ENCODE measurements around the gene NSUN3. TPM values are rescaled to one million over a fixed set of nuclear protein-coding genes. Genes with fewer than 3 reads are reported as not detected.
"Not testable (repeated sequence)": the region's sequence is repeated elsewhere in the genome, so short reads cannot be mapped to it uniquely, and the experiment has no call there.

Gene NSUN3
- total RNA-seq, 2 experiments from 2014 or later, result 14.1 TPM

DNA sequence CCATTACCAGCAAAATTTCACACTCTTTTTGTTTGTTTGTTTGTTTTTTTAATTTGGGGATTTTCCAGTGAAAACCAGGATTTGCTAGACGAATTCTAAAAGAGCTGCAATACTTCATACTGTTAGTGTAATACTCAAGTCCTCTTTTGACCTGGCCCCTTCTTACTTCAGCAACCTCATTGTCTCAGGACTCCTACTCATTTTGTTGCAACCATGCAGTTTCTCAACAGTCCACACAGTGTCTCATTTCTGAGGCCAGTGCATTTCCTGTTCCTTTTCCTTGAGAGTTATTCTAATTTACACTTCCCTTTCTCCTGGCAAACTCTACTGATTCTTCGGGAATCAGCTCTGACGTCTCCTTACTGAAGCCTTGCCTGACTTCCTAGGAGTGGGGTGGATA lies 35.6 kb downstream of the NSUN3 start:
- no peak for ATAC-seq
- peaks cover 2% of the 10 kb centered on the region for H3K4me1 Mint-ChIP-seq (ENCODE audit: low read depth)
- no peak overlapping the region for H3K4me3 Mint-ChIP-seq
- DNase-seq, result no peak
- no peaks in the 10 kb centered on the region for H3K27me3 Mint-ChIP-seq (ENCODE audit: low read depth)
- H3K9me3 Mint-ChIP-seq (ENCODE audit: insufficient read depth), result no peaks in the 10 kb centered on the region
- no peak overlapping the region for H3K27ac Mint-ChIP-seq
- ChIA-PET CTCF (interaction anchor here (2.9 kb wide), 1 partner anchor 36 kb away, joined by 7 read pairs; the partner anchor contains the start of genes DHFR2 and NSUN3), POLR2A (no interaction called here)
- peaks cover 33% of the 10 kb centered on the region for H3K36me3 Mint-ChIP-seq (ENCODE audit: low read depth)

DNA sequence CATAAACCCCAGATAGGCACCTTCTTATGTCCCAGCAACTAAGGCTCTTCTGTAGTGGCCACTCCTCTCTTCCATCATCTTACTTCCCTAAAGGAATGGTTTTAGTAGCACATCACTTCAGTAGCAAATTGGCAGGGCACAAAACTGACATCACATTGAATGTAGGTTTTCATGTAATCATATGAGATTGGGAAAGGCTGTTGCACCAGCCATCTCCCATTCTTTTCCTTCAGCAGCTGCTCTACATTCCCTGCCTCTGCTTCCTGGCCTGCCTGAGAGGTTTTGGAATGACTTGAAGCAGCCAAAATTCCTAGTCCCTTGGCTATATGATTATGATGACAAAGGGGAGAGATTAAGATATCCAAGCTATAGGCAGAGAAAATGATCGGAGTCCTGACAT lies 36.5 kb downstream of the NSUN3 start:
- CTCF ChIA-PET, result interaction anchor here (2.9 kb wide), 1 partner anchor 36 kb away, joined by 7 read pairs; the partner anchor contains the start of genes DHFR2 and NSUN3
- POLR2A ChIA-PET, result no interaction called here
- DNase-seq (no peak), ATAC-seq (no peak)
- no peak overlapping the region for H3K27ac Mint-ChIP-seq
- no peaks in the 10 kb centered on the region for H3K9me3 Mint-ChIP-seq (ENCODE audit: insufficient read depth)
- H3K4me3 Mint-ChIP-seq, result no peak overlapping the region
- H3K36me3 Mint-ChIP-seq (ENCODE audit: low read depth), result peaks cover 30% of the 10 kb centered on the region
- H3K4me1 Mint-ChIP-seq (ENCODE audit: low read depth), result peaks cover 2% of the 10 kb centered on the region
- H3K27me3 Mint-ChIP-seq (ENCODE audit: low read depth), result no peaks in the 10 kb centered on the region

DNA sequence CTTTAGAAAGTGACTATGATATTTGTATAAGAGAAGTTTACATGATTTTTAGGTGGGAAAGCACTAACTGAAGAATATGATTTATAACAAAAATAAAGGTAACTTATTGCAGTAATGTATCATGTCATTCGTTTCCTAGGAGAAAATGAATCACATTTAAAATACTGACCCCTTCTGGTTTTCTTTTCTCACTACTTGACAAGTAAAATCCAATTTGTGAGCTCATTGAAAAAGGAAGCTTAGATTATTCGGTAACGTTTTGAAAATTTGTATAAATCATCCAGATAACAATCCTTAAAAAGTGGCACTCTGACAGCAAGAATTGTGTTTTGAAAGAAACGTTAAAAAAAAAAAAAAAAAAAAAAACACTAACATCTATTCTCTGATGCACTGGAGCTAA lies 39.0 kb downstream of the NSUN3 start:
- ChIA-PET CTCF (interaction anchor here (0.7 to 2.7 kb wide), 7 partner anchors 27 to 97 kb away, joined by 3 to 8 read pairs (median 4); partner anchors contain the start of genes DHFR2 and NSUN3), POLR2A (interaction anchor here (1.3 kb wide), 1 partner anchor 40 kb away, joined by 4 read pairs; the partner anchor contains the start of gene DHFR2)
- no peaks in the 10 kb centered on the region for H3K9me3 Mint-ChIP-seq (ENCODE audit: insufficient read depth)
- no peak overlapping the region for H3K4me3 Mint-ChIP-seq
- H3K36me3 Mint-ChIP-seq (ENCODE audit: low read depth), result peaks cover 21% of the 10 kb centered on the region
- H3K27ac Mint-ChIP-seq, result no peak overlapping the region
- peaks cover 2% of the 10 kb centered on the region for H3K4me1 Mint-ChIP-seq (ENCODE audit: low read depth)
- no peak for DNase-seq
- H3K27me3 Mint-ChIP-seq (ENCODE audit: low read depth), result no peaks in the 10 kb centered on the region
- no peak for ATAC-seq

DNA sequence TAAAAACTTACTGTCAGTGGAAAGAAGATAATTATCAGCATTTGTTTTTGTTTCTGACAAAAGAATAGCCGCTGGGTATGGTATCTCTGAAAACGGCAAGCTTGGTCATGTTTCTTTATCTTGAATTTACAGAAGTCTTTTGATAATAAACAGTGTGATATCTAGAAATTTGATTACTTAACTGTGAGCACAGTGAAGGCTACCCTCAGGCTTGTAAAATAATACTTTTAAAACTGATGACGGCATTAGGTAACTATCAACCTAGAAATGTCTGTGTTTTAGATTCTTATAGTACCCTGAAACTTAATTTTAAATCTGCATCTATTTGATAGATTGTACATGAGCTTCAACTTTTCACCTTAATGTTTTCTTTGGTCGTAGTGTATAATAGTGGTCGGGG lies 43.4 kb downstream of the NSUN3 start:
- Mint-ChIP-seq H3K4me3 (no peak overlapping the region), H3K4me1 (ENCODE audit: low read depth) (no peaks in the 10 kb centered on the region), H3K27ac (no peak overlapping the region), H3K36me3 (ENCODE audit: low read depth) (peaks cover 5% of the 10 kb centered on the region), H3K9me3 (ENCODE audit: insufficient read depth) (no peaks in the 10 kb centered on the region), H3K27me3 (ENCODE audit: low read depth) (no peaks in the 10 kb centered on the region)
- ChIA-PET CTCF (no interaction called here), POLR2A (no interaction called here)
- no peak for DNase-seq
- no peak for ATAC-seq

DNA sequence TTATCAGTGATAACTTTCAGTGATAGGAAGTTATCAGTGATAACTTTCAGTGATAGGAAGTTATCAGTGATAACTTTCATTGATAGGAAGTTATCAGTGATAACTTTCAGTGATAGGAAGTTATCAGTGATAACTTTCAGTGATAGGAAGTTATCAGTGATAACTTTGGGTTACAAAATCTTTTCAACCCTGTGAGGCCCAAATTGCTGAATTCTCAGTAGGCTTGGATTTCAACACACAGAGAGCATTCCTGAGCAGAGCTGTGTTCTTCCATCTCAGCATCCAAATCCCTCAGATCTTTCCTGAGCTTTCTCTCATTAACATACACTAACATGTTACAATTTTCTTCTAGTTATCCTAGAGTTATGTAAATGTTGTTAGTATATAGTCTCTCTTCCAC lies 47.4 kb downstream of the NSUN3 start:
- DNase-seq; POLR2A ChIA-PET; H3K27me3 Mint-ChIP-seq (ENCODE audit: low read depth); H3K4me1 Mint-ChIP-seq (ENCODE audit: low read depth); H3K9me3 Mint-ChIP-seq (ENCODE audit: insufficient read depth); ATAC-seq; H3K4me3 Mint-ChIP-seq; H3K27ac Mint-ChIP-seq; CTCF ChIA-PET: not testable (repeated sequence)
- H3K36me3 Mint-ChIP-seq (ENCODE audit: low read depth), result peaks cover 13% of the 10 kb centered on the region

DNA sequence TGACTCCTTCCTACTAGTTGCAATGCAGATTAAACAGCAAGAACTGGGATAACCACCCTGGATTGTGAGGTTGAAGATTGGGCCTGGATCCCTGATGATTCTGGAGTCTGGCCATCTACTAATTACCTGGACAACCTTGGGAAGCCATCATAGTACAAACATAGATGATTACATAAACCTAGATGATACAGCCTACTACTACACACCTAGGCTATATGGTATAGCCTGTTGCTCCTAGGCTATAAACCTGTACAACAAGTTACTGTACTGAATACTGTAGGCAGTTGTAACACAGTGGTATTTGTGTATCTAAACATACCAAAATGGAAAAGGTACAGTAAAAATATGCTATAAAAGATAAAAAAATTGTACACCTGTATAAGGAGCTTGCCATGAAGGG lies 48.0 kb downstream of the NSUN3 start:
- CTCF ChIA-PET, result no interaction called here
- Mint-ChIP-seq H3K4me3 (no peak overlapping the region), H3K9me3 (ENCODE audit: insufficient read depth) (no peaks in the 10 kb centered on the region), H3K27me3 (ENCODE audit: low read depth) (no peaks in the 10 kb centered on the region), H3K36me3 (ENCODE audit: low read depth) (peaks cover 13% of the 10 kb centered on the region), H3K27ac (no peak overlapping the region), H3K4me1 (ENCODE audit: low read depth) (peaks cover 3% of the 10 kb centered on the region)
- ATAC-seq, result no peak
- POLR2A ChIA-PET, result no interaction called here
- DNase-seq, result no peak

DNA sequence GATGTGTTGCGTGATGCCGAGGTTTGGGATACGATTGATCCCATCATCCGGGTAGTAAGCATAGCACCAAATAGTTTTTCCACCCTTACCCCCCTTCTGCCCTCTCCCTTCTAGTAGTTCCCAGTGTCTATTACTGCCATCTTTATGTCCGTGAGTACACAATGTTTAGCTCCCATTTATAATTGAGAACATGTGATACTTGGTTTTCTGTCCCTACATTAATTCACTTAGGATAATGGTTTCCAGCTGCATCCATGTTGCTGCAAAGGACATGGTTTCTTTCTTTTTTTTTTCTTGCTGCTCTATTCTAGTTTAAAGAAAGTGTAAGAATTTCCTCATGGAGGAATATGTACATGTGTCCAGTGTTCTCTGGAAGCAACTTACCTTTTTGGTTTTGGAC lies 51.8 kb downstream of the NSUN3 start:
- DNase-seq (no peak), ATAC-seq (no peak)
- Mint-ChIP-seq H3K4me1 (ENCODE audit: low read depth) (peaks cover 3% of the 10 kb centered on the region), H3K9me3 (ENCODE audit: insufficient read depth) (no peaks in the 10 kb centered on the region), H3K27ac (no peak overlapping the region), H3K4me3 (no peak overlapping the region), H3K27me3 (ENCODE audit: low read depth) (no peaks in the 10 kb centered on the region), H3K36me3 (ENCODE audit: low read depth) (peaks cover 15% of the 10 kb centered on the region)
- CTCF ChIA-PET, result interaction anchor here (0.7 kb wide), 1 partner anchor 45 kb away, joined by 3 read pairs; no protein-coding TSS in a partner anchor
- POLR2A ChIA-PET, result interaction anchor here (0.7 kb wide), 1 partner anchor 41 kb away, joined by 4 read pairs; no protein-coding TSS in a partner anchor

DNA sequence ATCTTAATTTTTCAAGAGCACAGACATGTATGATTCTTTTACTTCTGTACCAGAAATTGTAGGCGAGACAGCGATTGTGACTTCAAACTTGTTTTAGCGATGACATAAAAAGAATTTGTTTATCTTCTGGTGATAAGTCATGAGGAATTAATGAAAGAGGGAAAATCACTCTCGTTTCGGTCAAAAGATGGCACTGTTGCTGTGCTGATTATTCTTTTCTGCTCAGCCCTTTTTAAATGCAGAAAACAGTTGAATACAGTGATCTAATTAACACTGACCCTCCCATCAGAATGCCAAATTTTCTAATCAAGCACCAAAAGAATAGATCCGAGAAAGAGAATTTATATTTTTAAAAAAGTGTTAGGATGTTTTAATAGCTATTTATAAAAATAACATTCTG lies 52.6 kb downstream of the NSUN3 start:
- H3K4me1 Mint-ChIP-seq (ENCODE audit: low read depth), result peaks cover 3% of the 10 kb centered on the region
- H3K36me3 Mint-ChIP-seq (ENCODE audit: low read depth), result peaks cover 14% of the 10 kb centered on the region
- H3K9me3 Mint-ChIP-seq (ENCODE audit: insufficient read depth), result no peaks in the 10 kb centered on the region
- no peak for DNase-seq
- no peak overlapping the region for H3K27ac Mint-ChIP-seq
- no peaks in the 10 kb centered on the region for H3K27me3 Mint-ChIP-seq (ENCODE audit: low read depth)
- ChIA-PET POLR2A (no interaction called here), CTCF (no interaction called here)
- ATAC-seq, result no peak
- H3K4me3 Mint-ChIP-seq, result no peak overlapping the region

DNA sequence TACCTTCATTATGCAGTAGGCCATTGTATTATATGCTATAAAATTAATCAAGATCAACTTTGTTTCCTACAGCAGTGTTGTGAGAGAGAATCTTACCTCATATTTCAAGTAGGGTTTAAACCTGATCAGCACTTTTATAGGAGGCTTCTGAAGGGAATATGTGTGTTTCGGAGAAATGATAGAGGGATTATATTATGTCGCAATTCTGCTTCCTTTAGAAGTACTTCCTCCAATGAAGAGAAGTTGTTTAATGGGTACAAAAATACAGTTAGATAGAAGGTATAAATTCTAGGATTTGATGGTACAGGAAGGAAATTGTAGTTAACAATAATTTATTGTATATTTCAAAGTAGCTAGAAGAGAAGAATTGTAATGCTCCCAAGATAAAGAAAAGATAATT lies 54.9 kb downstream of the NSUN3 start:
- POLR2A ChIA-PET, result no interaction called here
- Mint-ChIP-seq H3K4me3 (no peak overlapping the region), H3K9me3 (ENCODE audit: insufficient read depth) (no peaks in the 10 kb centered on the region), H3K27me3 (ENCODE audit: low read depth) (no peaks in the 10 kb centered on the region), H3K4me1 (ENCODE audit: low read depth) (peaks cover 3% of the 10 kb centered on the region), H3K36me3 (ENCODE audit: low read depth) (peaks cover 5% of the 10 kb centered on the region), H3K27ac (no peak overlapping the region)
- no peak for DNase-seq
- no peak for ATAC-seq
- CTCF ChIA-PET, result no interaction called here

DNA sequence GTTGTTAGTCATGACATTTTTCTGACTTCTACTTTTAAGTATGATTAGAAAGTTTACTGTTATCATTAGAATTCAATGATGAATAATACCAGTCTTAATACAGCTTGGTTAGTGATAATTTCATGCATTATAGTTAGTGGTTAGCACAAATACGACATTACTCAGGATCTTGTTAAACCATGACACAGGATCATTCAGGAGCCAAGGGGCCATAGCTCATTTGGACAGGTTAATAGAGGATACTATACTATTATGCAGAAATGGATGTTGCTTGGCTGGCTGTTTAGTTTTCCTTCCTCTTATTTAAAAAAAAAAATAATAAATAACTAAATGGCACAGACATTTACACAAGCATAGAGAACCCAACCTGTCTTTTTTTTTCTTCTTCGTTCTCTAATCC lies 55.5 kb downstream of the NSUN3 start:
- Mint-ChIP-seq H3K27ac (no peak overlapping the region), H3K4me1 (ENCODE audit: low read depth) (peaks cover under 1% of the 10 kb centered on the region), H3K36me3 (ENCODE audit: low read depth) (peaks cover 3% of the 10 kb centered on the region), H3K27me3 (ENCODE audit: low read depth) (no peaks in the 10 kb centered on the region), H3K4me3 (no peak overlapping the region), H3K9me3 (ENCODE audit: insufficient read depth) (no peaks in the 10 kb centered on the region)
- POLR2A ChIA-PET, result interaction anchor here (0.7 kb wide), 1 partner anchor 59 kb away, joined by 4 read pairs; no protein-coding TSS in a partner anchor
- no peak for ATAC-seq
- CTCF ChIA-PET, result no interaction called here
- no peak for DNase-seq

DNA sequence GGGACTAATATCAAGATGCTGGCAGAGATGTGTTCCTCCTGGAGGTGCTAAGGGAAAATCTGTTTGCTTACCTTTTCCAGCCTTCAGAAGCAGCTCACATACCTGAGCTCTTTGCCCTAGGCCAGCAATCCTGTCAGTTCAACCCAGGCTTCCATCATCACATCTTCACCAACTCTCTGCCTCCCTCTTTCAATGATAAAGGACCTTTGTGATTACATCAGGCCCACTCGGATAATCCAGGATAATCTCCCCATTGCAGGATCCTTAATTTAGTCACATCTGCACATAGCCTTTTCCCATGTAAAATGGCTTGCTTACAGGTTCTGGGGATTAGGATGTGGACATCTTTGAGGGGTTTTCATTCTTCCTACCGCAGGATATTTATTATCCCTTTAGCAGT lies 58.3 kb downstream of the NSUN3 start:
- H3K9me3 Mint-ChIP-seq (ENCODE audit: insufficient read depth), result no peaks in the 10 kb centered on the region
- ChIA-PET POLR2A (no interaction called here), CTCF (no interaction called here)
- no peaks in the 10 kb centered on the region for H3K27me3 Mint-ChIP-seq (ENCODE audit: low read depth)
- ATAC-seq (no peak), DNase-seq (no peak)
- no peak overlapping the region for H3K27ac Mint-ChIP-seq
- no peak overlapping the region for H3K4me3 Mint-ChIP-seq
- H3K36me3 Mint-ChIP-seq (ENCODE audit: low read depth), result peaks cover 2% of the 10 kb centered on the region
- no peaks in the 10 kb centered on the region for H3K4me1 Mint-ChIP-seq (ENCODE audit: low read depth)

DNA sequence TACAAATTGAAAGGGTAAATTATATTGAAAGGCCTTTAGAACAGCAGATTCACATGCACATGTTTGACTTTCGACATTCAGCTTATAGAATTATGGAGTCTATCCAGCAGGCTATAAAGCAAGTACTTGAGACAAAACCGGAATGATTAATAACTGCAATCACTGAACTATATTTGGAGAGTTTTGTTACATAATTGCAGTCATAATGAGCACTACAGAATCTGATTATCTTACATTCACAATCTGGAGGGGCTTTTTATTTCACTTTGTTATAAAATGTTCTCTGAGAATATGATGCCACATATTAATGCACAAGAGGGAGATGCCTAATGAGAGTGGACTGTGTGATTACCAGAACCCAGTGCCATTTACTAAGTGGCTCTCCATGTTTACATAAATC lies 64.3 kb downstream of the NSUN3 start:
- H3K27ac Mint-ChIP-seq, result no peak overlapping the region
- no peaks in the 10 kb centered on the region for H3K9me3 Mint-ChIP-seq (ENCODE audit: insufficient read depth)
- CTCF ChIA-PET, result no interaction called here
- no peak for DNase-seq
- H3K4me3 Mint-ChIP-seq, result no peak overlapping the region
- no peaks in the 10 kb centered on the region for H3K4me1 Mint-ChIP-seq (ENCODE audit: low read depth)
- no peaks in the 10 kb centered on the region for H3K27me3 Mint-ChIP-seq (ENCODE audit: low read depth)
- POLR2A ChIA-PET, result no interaction called here
- ATAC-seq, result no peak
- peaks cover 14% of the 10 kb centered on the region for H3K36me3 Mint-ChIP-seq (ENCODE audit: low read depth)

DNA sequence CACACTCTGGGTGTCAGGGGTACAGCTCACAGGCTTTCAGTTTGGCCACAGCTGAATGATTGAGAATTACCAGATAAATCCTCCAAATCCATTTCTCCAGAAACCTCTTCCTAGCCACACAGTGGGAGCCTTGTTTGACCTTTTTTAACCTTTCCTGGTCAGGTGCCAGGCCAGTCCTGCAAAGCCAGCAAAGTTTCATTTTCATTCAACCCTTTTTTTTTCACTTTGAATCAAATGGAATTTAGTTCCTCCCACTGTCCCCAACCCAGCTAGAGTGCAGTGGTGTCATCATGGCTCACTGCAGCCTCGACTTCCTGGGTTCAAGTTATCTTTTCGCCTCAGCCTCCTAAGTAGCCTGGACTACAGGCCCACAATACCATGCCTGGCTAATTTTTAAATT lies 67.8 kb downstream of the NSUN3 start:
- Mint-ChIP-seq H3K36me3 (ENCODE audit: low read depth) (peaks cover 14% of the 10 kb centered on the region), H3K27me3 (ENCODE audit: low read depth) (no peaks in the 10 kb centered on the region), H3K27ac (no peak overlapping the region), H3K9me3 (ENCODE audit: insufficient read depth) (no peaks in the 10 kb centered on the region), H3K4me1 (ENCODE audit: low read depth) (no peaks in the 10 kb centered on the region), H3K4me3 (no peak overlapping the region)
- no peak for DNase-seq
- ChIA-PET CTCF (interaction anchor here (1.2 kb wide), 1 partner anchor 29 kb away, joined by 3 read pairs; no protein-coding TSS in a partner anchor), POLR2A (no interaction called here)
- no peak for ATAC-seq

All from activated CD8-positive, alpha-beta T cell treated with anti-CD3 and anti-CD28 coated beads, Interleukin-2, amount 10 ng/mL, durations not matched to agents 7 days and 5 days (primary cell).